Upper lobe of left lung (tissue), 6 donors: ENCODE results near the gene KMT2E. TPM values are rescaled to one million over a fixed set of nuclear protein-coding genes. Genes with fewer than 3 reads are reported as not detected.

Experiments used
- ATAC-seq, 2 donors: fragments of 200-7000 bp; cut with Tn5 transposase; one replicate each; pipeline ENCODE4 v1.9.1; 2022; ENCODE audit warnings: mild to moderate bottlenecking in 2 of 2, moderate library complexity in 2 of 2; ENCODE audit not compliant: low FRiP score in 2 of 2
- DNase-seq, 2 donors: peaks; one replicate each; pipeline ENCODE4 v3.0.0-alpha.2; 2019 to 2020
- H3K27ac ChIP-seq, 4 donors: fragments of 200-600 bp; sonication (generic); one replicate each; pipeline ENCODE4 v1.5.1; 2016 to 2019
- H3K27me3 ChIP-seq, 4 donors: fragments of 200-600 bp; sonication (generic); one replicate each; pipeline ENCODE4 v1.5.1; 2017 to 2019
- H3K36me3 ChIP-seq, 4 donors: fragments of 200-600 bp; sonication (generic); one replicate each; pipeline ENCODE4 v1.5.1; 2016 to 2019
- H3K4me1 ChIP-seq, 4 donors: fragments of 200-600 bp; sonication (generic); one replicate each; pipeline ENCODE4 v1.5.1; 2018 to 2019
- H3K4me3 ChIP-seq, 4 donors: fragments of 200-600 bp; sonication (generic); one replicate each; pipeline ENCODE4 v1.5.1; 2017 to 2019; ENCODE audit warnings: mild to moderate bottlenecking in 2 of 4, moderate library complexity in 1 of 4
- H3K9me3 ChIP-seq, 4 donors: fragments of 200-600 bp; sonication (generic); one replicate each; pipeline ENCODE4 v1.5.1; 2018 to 2019
- EP300 ChIP-seq, 4 donors: sonication (generic); formaldehyde crosslinking; IDR thresholded peaks; one replicate each; pipeline ENCODE4 v1.5.1; 2017; ENCODE audit warnings: antibody characterized with exemption in 4 of 4, control low read depth in 2 of 4
- POLR2A ChIP-seq, 4 donors: fragments of 450-650 bp; IDR thresholded peaks; one replicate each; pipeline ENCODE4 v1.5.1; 2016 to 2017; ENCODE audit warnings: antibody characterized with exemption in 4 of 4, mild to moderate bottlenecking in 2 of 4
- POLR2AphosphoS5 ChIP-seq, 2 donors: sonication (generic); formaldehyde crosslinking; IDR thresholded peaks; one replicate each; pipeline ENCODE4 v1.5.1; 2017; ENCODE audit warnings: antibody characterized with exemption in 2 of 2
- WGBS, 2 donors: methylation state at CpG; one replicate each; pipeline ENCODE4 v1.1.5; 2017 to 2018; 5-methylcytosine and 5-hydroxymethylcytosine counted together
- total RNA-seq, 6 donors: library from RNA; depleted of rRNA in 4 of 6; stranded (reverse); fragments of >200 nt in 4 of 6; gene quantifications; one replicate each; pipeline versions ENCODE4 v1.1.0 to v1.2.1, GENCODE V29; 2016 to 2021
- TF ChIP-seq, protein P1 (sequence below), 6 experiments: fragments of 450-650 bp in 4 of 6; fragments of 200-600 bp in 2 of 6; sonication (generic) in 2 of 6; IDR thresholded peaks; one replicate each; pipeline ENCODE4 v1.5.1; 2016 to 2019; ENCODE audit warnings: antibody characterized with exemption in 6 of 6
- donor health status: DM: no; HTN: no; CAD: no; lungs with moderate emphysema.
- donor health status: DM: no; HTN: yes; CAD: no; lungs with severe emphysema.

KMT2E gene
- total RNA-seq, 6 donors from 2014 or later: 77.3 to 182 (median 105) TPM

DNA sequence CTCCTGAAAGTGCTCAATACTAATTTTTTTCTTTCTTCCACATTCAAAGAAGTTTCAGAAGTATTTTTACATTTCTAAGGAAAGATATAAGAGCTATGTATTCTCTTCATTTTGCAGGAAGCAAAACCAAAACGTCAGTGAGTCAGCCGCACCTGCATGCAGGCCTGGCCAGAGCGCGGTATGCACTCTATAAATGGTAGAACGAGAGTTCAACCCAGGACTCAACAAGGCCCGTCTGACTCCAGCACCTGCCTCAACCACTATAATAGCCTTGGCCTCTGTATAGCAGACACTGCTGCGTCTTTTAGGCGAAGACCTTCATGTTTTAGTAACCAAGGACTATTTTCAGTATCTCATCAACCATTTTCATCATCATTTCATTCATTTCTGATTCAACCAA is 113.2 kb downstream of the KMT2E start:
- peaks cover 0 to 44% (median 20%) of the 10 kb centered on the region in 4 donors for H3K36me3 ChIP-seq
- no peak overlapping the region for H3K4me3 ChIP-seq
- no peak for DNase-seq
- no peaks in the 10 kb centered on the region for H3K9me3 ChIP-seq
- H3K27me3 ChIP-seq: no peaks in the 10 kb centered on the region
- ATAC-seq: no peak
- 82 to 89% methylated on average over 8 of the region's 8 CpGs for WGBS, 2 donors
- no peak overlapping the region for H3K27ac ChIP-seq
- peaks cover 0 to 7% (median 0%) of the 10 kb centered on the region in 4 donors for H3K4me1 ChIP-seq
- TF ChIP-seq POLR2A (IDR thresholded peaks at IDR 0.05) (no peak), POLR2AphosphoS5 (IDR thresholded peaks at IDR 0.05) (no peak), EP300 (IDR thresholded peaks at IDR 0.05) (no peak)
- TF ChIP-seq, protein P1, sequence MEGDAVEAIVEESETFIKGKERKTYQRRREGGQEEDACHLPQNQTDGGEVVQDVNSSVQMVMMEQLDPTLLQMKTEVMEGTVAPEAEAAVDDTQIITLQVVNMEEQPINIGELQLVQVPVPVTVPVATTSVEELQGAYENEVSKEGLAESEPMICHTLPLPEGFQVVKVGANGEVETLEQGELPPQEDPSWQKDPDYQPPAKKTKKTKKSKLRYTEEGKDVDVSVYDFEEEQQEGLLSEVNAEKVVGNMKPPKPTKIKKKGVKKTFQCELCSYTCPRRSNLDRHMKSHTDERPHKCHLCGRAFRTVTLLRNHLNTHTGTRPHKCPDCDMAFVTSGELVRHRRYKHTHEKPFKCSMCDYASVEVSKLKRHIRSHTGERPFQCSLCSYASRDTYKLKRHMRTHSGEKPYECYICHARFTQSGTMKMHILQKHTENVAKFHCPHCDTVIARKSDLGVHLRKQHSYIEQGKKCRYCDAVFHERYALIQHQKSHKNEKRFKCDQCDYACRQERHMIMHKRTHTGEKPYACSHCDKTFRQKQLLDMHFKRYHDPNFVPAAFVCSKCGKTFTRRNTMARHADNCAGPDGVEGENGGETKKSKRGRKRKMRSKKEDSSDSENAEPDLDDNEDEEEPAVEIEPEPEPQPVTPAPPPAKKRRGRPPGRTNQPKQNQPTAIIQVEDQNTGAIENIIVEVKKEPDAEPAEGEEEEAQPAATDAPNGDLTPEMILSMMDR (IDR thresholded peaks at IDR 0.05): no peak

DNA sequence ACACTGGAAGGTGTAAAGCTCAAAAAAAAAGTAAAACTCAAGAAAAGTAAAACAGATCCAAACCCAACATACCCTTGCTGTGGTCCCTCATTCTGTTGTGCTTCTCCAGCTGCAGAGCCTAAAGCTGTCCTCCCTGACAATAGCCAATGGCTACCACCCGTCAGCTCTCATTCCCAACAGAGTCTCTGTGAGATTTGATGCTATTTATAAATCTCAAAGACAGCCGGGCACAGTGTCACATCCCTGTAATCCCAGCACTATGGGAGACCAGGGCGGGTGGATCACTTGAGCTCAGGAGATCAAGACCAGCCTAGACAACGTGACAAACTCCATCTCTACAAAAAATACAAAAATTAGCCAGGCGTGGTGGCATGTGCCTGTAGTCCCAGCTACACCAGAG is 116.0 kb downstream of the KMT2E start:
- ATAC-seq (no peak), DNase-seq (no peak)
- H3K27me3 ChIP-seq: no peaks in the 10 kb centered on the region
- H3K4me1 ChIP-seq: no peaks in the 10 kb centered on the region
- WGBS, 2 donors: 89 to 97% methylated on average over 4 to 5 of the region's 5 CpGs
- peaks cover 3 to 50% (median 29%) of the 10 kb centered on the region in 4 donors for H3K36me3 ChIP-seq
- H3K4me3 ChIP-seq: no peak overlapping the region
- no peak overlapping the region for H3K27ac ChIP-seq
- no peak for TF ChIP-seq EP300 (IDR thresholded peaks at IDR 0.05)
- no peak for TF ChIP-seq POLR2AphosphoS5 (IDR thresholded peaks at IDR 0.05)
- TF ChIP-seq, protein P1 (IDR thresholded peaks at IDR 0.05): no peak
- no peaks in the 10 kb centered on the region for H3K9me3 ChIP-seq

DNA sequence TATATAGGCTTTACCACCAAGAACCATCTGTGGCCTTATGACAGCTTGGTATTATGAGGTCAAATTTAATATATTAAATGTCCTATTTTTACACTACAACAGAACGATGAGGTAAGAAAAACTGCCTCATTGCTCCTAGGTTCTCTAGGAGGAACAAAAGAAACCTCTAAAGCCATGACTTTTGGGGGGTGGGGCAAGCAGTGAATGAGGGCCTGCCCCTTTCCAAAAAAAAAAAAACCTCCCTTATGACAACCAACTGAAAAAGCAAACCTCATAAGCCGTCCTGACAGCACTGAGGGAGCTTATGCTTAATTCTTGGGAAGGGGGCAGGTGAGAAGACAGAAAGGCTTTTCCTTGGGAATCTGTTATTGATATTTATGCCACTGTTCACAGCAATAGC is 116.6 kb downstream of the KMT2E start:
- no peaks in the 10 kb centered on the region for H3K27me3 ChIP-seq
- H3K36me3 ChIP-seq: peaks cover 3 to 44% (median 28%) of the 10 kb centered on the region in 4 donors
- H3K9me3 ChIP-seq: no peaks in the 10 kb centered on the region
- no peak for ATAC-seq
- no peak for DNase-seq
- no peak overlapping the region for H3K4me3 ChIP-seq
- 77 to 91% methylated on average over 2 of the region's 2 CpGs for WGBS, 2 donors
- H3K27ac ChIP-seq: no peak overlapping the region
- TF ChIP-seq POLR2A (IDR thresholded peaks at IDR 0.05) (no peak), EP300 (IDR thresholded peaks at IDR 0.05) (no peak), POLR2AphosphoS5 (IDR thresholded peaks at IDR 0.05) (no peak)
- TF ChIP-seq, protein P1 (IDR thresholded peaks at IDR 0.05): no peak
- H3K4me1 ChIP-seq: no peaks in the 10 kb centered on the region

DNA sequence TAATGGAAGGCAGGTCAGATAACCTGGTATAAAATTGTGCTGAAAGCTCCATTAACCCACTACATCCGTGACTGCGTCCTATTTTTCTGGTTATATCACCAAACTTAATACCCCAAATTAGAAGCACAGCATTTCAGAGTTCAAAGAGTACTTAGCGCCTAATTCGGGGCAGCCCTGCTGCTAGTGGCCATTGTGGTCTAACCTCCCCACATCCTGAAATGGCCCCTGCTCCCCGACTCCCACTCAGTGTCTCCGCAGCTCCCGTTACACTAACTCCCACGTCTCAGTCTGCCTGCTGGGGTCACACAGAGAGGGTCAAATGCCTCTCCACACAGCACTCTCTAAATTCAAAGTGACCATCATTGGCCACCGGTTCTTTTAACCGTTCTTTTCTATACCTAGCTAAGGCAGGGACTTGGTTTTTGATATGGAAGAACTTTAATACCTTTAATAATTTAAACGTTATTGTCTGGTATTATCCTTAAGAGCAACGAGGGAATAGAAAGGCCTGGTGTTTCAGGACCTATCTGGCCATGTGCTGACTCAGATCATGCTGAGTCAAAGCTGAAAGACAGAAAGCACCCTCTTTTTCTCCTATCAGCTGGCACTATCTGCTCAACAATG is 117.1 kb downstream of the KMT2E start:
- TF ChIP-seq EP300 (IDR thresholded peaks at IDR 0.05) (no peak), POLR2A (IDR thresholded peaks at IDR 0.05) (no peak), POLR2AphosphoS5 (IDR thresholded peaks at IDR 0.05) (no peak)
- TF ChIP-seq, protein P1 (IDR thresholded peaks at IDR 0.05): no peak
- Histone ChIP-seq H3K4me1 (peaks cover 0 to under 1% (median 0%) of the 10 kb centered on the region in 4 donors), H3K9me3 (no peaks in the 10 kb centered on the region), H3K27ac (no peak overlapping the region), H3K4me3 (no peak overlapping the region), H3K27me3 (no peaks in the 10 kb centered on the region), H3K36me3 (peaks cover 3 to 39% (median 23%) of the 10 kb centered on the region in 4 donors)
- 89 to 93% methylated on average over 12 of the region's 12 CpGs for WGBS, 2 donors
- DNase-seq (no peak), ATAC-seq (no peak)

DNA sequence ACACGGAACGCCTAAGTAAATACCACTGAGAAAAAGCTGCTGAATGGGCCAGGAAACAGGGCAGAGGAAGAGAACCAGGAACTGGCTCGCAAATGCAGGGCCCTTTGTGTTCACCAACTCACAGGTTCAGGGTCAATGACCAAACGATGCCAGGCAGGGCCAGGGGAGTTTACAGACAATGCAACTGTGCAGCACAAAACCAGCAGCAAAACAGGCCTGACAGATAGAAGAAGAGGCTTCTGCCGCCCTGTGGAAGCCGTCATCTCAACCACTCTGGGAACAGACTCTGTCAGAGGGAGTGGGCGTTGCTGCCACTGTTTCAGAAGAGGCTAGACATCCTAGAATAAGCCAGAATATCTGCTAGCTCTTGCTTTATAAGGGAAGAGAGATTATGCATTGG is 117.9 kb downstream of the KMT2E start:
- no peak overlapping the region for H3K4me3 ChIP-seq
- peaks cover 0 to 8% (median 0%) of the 10 kb centered on the region in 4 donors for H3K4me1 ChIP-seq
- no peak overlapping the region for H3K27ac ChIP-seq
- no peak for DNase-seq
- no peaks in the 10 kb centered on the region for H3K9me3 ChIP-seq
- ATAC-seq: no peak
- H3K36me3 ChIP-seq: peaks cover 3 to 35% (median 18%) of the 10 kb centered on the region in 4 donors
- no peak for TF ChIP-seq POLR2A (IDR thresholded peaks at IDR 0.05)
- TF ChIP-seq, protein P1 (IDR thresholded peaks at IDR 0.05): no peak
- no peak for TF ChIP-seq POLR2AphosphoS5 (IDR thresholded peaks at IDR 0.05)
- no peak for TF ChIP-seq EP300 (IDR thresholded peaks at IDR 0.05)
- WGBS, 2 donors: 90 to 92% methylated on average over 7 of the region's 7 CpGs
- no peaks in the 10 kb centered on the region for H3K27me3 ChIP-seq
